Coronary artery (tissue), 2 donors: ENCODE results near the gene CBLC.

ENCODE experiments used
- DNase-seq: peaks from one replicate; pipeline ENCODE4 v3.0.0-alpha.2; 2017; ENCODE audit warnings: low spot score
- H3K27ac ChIP-seq, 2 donors: fragments of 200-600 bp; sonication (generic); one replicate each; pipeline ENCODE4 v1.5.1; 2016 to 2019
- H3K4me3 ChIP-seq: fragments of 200-600 bp; sonication (generic); 2 replicates; pipeline ENCODE4 v1.5.1; 2016; ENCODE audit warnings: mild to moderate bottlenecking, moderate library complexity
- TF ChIP-seq, protein P1 (sequence below): fragments of 200-600 bp; sonication (generic); IDR thresholded peaks from one replicate; pipeline ENCODE4 v1.5.1; 2019; ENCODE audit warnings: antibody characterized with exemption

CBLC gene

DNA sequence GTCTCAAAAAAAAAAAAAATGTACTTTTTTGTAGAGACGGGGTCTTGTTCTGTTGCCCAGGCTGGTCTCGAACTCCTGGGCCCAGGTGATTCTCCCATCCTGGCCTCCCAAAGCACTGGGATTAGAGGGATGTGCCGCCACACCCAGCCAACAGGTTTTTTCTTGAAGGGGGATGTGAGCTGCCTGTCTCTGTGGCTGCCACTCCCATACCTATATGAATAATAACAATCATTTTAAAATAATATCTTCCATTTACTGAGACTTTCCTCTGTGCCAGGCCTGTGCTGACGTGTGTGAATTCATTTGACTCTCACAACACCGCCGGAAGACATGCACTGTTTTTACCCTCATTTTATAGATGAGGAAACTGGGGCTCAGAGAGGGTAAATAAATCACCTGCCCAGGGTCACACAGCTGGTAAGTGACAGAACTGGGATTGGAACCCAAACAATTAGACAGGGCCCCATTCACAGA lies 36.4 kb upstream of the CBLC start:
- Histone ChIP-seq H3K4me3 (peak overlapping the region; percentile 24), H3K27ac (peak overlapping the region; percentile 81 to 93)
- no peak for DNase-seq
- TF ChIP-seq, protein P1, sequence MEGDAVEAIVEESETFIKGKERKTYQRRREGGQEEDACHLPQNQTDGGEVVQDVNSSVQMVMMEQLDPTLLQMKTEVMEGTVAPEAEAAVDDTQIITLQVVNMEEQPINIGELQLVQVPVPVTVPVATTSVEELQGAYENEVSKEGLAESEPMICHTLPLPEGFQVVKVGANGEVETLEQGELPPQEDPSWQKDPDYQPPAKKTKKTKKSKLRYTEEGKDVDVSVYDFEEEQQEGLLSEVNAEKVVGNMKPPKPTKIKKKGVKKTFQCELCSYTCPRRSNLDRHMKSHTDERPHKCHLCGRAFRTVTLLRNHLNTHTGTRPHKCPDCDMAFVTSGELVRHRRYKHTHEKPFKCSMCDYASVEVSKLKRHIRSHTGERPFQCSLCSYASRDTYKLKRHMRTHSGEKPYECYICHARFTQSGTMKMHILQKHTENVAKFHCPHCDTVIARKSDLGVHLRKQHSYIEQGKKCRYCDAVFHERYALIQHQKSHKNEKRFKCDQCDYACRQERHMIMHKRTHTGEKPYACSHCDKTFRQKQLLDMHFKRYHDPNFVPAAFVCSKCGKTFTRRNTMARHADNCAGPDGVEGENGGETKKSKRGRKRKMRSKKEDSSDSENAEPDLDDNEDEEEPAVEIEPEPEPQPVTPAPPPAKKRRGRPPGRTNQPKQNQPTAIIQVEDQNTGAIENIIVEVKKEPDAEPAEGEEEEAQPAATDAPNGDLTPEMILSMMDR, result no peak

DNA sequence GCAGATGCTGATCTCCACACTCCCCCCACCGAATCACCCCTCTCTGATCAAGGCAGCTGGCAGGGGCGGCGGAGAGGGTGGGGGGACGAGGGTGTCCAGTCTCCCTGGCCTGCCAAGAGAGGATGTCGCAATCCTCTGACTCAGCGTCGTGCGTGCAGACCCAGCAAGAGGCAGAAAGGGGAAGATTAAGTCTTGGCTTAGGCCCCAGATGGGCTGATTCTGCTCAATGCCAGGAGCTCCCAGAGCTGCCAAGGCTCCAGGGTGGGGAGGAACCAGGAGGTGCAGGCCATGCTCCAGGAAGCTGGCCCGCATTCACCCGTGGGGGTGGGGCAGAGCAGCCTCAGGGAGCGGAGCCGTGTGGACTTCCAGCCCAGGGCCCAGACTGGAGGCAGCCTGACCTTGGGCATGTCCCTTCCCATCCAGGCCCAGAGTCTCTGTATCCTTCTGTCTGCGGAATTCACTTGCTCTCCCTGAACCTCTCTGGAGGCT lies 35.8 kb upstream of the CBLC start:
- TF ChIP-seq, protein P1, result no peak
- Histone ChIP-seq H3K27ac (peak overlapping the region; percentile 81 to 93), H3K4me3 (peak overlapping the region; percentile 24)
- DNase-seq, result peak; percentile 99

DNA sequence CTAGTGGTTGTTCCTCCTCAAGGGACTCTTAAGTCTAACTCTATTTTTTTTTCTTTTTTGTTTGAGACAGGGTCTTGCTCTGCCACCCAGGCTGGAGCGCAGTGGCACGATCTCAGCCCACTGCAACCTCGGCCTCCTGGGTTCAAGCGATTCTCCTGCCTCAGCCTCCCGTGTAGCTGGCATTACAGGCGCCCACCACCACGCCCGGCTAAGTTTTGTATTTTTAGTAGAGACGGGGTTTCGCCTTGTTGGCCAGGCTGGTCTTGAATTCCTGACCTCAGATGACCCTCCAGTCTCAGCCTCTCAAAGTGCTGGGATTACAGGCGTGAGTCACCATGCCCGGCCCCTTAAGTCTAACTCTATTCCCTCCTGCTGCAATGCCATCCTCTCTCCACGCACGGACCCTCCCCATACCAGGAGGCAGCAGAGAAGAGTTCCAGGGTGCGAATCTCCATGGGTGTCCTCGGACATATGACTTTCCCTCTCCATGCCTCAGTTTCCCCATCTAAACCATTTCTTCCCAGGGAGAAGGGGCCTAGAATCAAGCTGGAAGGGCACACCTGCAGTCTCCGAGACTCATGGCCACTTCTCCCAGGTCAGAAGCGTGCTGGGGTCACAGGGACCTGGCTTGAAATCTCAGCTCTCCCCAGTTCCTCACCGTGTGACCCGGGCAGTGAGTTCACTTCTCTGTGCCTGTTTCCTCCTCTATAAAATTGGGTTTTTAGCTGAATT lies 35.2 kb upstream of the CBLC start:
- no peak for DNase-seq
- no peak overlapping the region for H3K4me3 ChIP-seq
- peak overlapping the region; percentile 81 to 93 for H3K27ac ChIP-seq
- TF ChIP-seq, protein P1, result no peak

DNA sequence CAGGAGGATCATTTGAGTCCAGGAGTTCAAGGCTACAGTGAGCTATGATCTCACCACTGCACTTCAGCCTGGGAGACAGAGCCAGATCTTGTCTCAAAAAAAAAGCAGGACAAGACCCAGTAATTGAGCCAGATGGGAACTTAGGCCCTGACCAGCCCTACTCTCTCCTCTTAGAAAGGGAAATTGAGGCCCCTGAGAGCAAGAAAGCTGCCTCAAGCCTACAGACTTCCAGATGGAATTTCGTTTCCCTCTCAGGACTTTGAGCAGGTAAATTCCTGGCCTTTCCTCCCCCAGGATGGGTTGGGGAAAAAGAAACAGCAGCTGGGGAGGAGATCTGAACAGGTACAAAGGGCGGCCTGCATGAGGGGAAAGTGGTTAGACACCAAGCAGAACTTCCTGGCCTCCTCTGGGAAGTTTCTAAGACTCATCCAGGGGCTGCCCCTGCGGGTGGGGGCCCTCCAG lies 32.8 kb upstream of the CBLC start:
- peak overlapping the region; percentile 54 to 92 for H3K27ac ChIP-seq
- H3K4me3 ChIP-seq, result no peak overlapping the region
- DNase-seq, result no peak
- TF ChIP-seq, protein P1, result no peak

DNA sequence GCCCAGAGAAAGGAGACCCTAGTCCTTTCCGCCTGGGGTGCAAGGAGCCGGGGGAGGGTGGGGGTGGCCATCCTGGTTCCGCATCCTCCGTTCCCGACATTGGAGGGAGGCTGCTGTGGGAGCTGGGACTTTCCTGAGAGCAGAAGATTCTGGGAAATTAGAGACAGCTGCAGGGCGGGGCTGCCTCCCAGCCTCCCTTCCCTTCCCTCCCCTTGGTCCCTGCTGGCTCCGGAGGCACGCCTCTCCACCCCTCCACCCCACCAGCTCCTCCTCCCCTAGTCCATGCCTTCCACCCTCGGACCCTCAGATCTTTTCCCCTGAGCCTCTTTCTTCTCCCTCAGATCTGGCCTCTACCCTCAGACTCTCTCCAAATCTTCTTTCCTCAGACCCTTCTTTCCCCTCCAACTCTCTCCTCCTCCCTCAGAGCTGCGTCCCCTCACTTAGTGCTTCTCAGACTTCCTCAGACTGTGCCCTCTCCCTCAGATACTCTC lies 32.3 kb upstream of the CBLC start:
- DNase-seq, result no peak
- TF ChIP-seq, protein P1, result no peak
- Histone ChIP-seq H3K27ac (peak overlapping the region; percentile 54 to 92), H3K4me3 (no peak overlapping the region)

DNA sequence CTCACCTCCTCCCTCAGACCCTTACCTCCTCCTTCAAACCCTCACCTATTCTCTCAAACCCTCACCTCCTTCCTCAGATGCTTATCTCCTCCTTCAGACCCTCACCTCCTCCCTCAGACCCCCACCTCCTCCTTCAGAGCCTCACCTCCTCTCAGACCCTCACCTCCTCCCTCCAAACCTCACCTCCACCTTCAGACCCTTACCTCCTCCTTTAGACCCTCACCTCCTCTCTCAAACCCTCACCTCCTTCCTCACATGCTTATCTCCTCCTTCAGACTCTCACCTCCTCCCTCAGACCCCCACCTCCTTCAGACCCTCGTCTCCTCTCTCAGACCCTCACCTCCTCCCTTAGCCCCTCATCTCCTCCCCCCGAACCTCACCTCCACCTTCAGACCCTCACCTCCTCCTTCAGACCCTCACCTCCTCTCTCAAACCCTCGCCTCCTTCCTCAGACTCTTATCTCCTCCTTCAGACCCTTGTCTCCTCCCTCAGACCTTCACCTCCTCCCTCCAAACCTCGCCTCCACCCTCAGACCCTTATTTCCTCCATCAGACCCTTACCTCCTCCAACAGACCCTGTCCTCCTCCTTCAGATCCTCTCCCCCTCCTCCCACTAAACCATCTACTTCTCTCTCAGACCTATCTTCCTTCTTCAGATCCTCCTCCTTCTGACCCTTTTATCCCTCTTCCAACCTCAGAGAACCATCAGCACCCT lies 31.6 kb upstream of the CBLC start:
- DNase-seq, result no peak
- Histone ChIP-seq H3K4me3 (no peak overlapping the region), H3K27ac (peak overlapping the region; percentile 54 to 92)
- TF ChIP-seq, protein P1, result no peak
